GM12875 (cell line): ENCODE results near the gene SYTL2.

Experiments
- H3K4me3 ChIP-seq: one replicate; pipeline ENCODE4 v1.5.1; 2011; ENCODE audit warnings: low read depth, low read length, control low read depth
- TF ChIP-seq, protein P1 (sequence below): IDR thresholded peaks from 2 replicates; pipeline ENCODE4 v1.5.1; 2011; ENCODE audit warnings: low read depth, mild to moderate bottlenecking, control low read depth, inconsistent platforms, low read length, moderate library complexity, borderline replicate concordance; ENCODE audit not compliant: insufficient read depth

Gene SYTL2

DNA sequence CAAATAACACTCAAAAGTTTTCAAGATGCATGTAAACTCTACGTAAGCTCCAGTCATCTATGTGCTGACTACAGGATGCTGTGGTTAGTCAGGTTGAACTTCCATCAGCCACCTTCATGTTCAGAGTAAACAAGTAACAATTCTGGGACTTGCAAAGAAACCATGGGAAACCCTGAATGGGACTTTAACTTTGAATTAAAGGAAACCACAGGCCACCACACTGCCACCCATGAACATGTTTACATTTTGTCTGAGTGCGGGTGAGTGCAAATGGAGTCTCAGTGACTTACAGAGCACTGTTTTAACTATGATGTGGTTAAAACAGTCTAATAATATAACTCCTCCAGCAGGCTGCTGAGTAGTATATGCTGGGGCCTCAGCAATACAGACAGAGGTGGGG, 12.9 kb upstream of the SYTL2 start:
- H3K4me3 ChIP-seq: no peak overlapping the region
- TF ChIP-seq, protein P1, sequence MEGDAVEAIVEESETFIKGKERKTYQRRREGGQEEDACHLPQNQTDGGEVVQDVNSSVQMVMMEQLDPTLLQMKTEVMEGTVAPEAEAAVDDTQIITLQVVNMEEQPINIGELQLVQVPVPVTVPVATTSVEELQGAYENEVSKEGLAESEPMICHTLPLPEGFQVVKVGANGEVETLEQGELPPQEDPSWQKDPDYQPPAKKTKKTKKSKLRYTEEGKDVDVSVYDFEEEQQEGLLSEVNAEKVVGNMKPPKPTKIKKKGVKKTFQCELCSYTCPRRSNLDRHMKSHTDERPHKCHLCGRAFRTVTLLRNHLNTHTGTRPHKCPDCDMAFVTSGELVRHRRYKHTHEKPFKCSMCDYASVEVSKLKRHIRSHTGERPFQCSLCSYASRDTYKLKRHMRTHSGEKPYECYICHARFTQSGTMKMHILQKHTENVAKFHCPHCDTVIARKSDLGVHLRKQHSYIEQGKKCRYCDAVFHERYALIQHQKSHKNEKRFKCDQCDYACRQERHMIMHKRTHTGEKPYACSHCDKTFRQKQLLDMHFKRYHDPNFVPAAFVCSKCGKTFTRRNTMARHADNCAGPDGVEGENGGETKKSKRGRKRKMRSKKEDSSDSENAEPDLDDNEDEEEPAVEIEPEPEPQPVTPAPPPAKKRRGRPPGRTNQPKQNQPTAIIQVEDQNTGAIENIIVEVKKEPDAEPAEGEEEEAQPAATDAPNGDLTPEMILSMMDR: no peak

DNA sequence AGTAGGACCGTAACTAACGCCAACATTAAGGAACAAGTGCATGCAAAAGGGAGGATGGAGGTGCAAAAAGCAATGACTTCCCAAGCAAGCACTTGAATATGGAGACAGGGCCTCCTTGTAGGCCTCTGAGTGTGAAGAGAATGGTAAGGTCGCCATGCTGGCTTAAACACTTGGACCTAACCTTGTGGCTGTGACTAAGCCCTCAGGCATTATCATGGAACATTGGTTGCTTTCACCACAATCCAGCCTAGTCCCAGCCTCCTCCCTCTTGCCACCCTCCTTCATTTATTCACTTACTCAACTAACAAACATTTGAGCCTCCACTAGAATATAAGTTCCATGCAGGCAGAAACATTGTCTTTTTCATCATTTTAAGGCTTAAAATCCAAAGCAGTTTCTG, 11.9 kb upstream of the SYTL2 start:
- TF ChIP-seq, protein P1: no peak
- no peak overlapping the region for H3K4me3 ChIP-seq

DNA sequence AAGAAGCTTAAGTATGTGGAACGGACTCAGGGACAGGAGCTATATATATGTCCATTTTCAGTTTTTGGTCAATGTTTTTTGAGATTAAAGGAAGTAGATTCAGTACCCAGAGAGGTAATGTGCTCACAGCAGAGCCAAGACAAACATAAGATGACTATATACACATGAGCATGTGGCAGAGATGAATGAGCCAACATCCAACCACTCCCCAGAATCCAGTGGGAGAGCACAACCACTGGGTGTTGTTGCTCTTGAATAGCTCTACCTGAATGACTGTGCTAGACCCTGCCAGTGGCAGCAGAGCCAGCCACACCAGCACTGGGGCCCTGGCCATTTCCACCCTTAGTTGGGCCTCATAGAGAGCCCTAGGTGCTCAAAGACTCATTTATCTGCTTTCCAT, 10.7 kb upstream of the SYTL2 start:
- H3K4me3 ChIP-seq: no peak overlapping the region
- TF ChIP-seq, protein P1: no peak

DNA sequence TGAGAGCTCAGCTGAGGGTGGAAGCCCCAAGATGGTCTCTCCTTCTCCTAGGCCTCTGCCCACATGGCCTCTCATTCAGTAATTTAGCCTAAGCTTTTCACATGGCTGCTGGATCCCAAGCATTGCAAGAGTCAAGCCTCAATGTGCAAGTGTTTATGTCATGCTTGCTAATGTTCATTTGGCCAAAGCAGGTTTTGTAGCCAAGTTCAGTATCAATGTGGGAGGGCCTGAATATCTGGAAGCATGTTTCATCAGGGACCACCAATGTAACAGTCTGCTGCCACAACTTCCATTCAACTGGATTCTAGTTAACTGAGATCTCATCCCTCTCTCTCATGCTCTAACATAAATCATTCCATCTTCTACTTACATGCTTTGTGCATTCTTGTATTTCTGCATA, 8.5 kb upstream of the SYTL2 start:
- TF ChIP-seq, protein P1: no peak
- H3K4me3 ChIP-seq: no peak overlapping the region

DNA sequence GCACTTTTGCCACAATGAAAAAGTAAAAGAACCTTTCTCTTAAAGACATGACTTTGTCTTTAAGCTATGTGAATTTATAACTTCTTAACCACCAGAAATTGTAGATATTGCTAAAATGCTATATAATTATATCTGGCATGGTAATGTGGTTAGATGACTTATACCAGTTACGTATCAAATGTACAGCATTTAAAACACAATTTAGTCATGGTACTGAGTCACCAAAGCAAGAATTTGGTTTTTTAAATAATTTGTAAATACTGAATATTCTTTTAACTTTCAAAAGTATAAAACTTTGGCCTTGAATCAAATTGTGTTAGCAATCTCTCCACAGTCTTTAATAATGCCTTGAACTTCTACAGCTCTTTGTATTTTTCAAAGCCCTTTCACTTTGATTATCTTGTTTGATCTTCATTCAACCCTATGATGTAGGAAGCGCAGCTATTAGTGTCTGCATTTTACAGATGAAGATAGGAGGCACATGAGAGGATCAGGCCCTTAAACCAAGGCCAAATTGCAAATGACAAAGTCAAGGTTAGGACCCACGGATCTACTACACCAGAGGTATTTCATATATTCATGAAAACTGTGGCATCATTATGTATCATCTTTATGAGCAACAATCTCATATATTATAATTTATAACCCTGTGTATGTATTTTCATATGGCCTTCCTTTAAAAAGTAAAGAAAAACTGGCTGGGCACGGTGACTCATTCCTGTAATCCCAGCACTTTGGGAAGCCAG, 4.4 kb upstream of the SYTL2 start:
- no peak overlapping the region for H3K4me3 ChIP-seq
- TF ChIP-seq, protein P1: no peak

DNA sequence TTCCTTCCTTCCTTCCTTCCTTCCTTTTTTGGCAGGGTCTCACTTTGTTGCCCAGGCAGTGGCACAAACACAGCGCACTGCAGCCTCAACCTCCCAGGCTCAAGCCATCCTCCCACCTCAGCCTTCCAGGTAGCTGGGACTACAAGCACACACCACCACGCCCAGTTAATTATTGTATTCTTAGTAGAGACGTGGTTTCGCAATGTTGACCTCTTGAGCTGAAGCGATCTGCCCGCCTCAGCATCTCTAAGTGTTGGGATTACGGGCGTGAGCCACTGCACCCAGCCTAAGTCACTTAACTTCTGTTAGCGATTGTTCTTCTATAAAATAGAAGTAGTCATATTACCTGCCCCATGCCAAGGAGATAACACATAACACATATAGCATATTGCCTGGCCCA, 2.8 kb upstream of the SYTL2 start:
- H3K4me3 ChIP-seq: no peak overlapping the region
- TF ChIP-seq, protein P1: no peak

DNA sequence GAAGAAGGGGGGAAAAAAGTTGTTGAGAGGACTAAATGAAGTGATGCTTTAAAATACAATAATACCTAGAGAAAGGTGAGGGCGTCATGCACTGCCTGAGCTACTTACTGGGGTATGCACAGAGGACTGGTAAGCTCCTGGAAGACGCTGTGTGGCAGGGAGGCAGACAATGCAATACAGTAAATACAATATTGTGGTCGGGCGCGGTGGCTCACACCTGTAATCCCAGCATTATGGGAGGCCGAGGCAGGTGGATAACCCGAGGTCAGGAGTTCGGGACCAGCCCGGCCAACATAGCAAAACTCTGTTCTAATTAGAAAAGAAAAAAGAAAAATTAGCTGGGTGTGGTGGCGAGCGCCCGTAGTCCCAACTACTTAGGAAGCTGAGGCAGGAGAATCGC, 683 bp upstream of the SYTL2 start:
- no peak overlapping the region for H3K4me3 ChIP-seq
- TF ChIP-seq, protein P1: no peak
